ENCODE results near the gene SORCS1. TPM values are rescaled to one million over a fixed set of nuclear protein-coding genes. Genes with fewer than 3 reads are reported as not detected.

Gene SORCS1
- polyA plus RNA-seq, 1 donor (not counting 4 experiments of a cell fraction or from before 2014, with no cell fraction given) = not detected

- no peak for TF ChIP-seq EZH2 (IDR thresholded peaks at IDR 0.05; ENCODE audit: low read length)
- TF ChIP-seq CTCF (optimal IDR thresholded peaks at IDR 0.05 in 1 of 3, IDR thresholded peaks at IDR 0.05 in 1 of 3, conservative IDR thresholded peaks at IDR 0.05 in 1 of 3; ENCODE audit: extremely low read depth in 1 of 3, insufficient read depth in 2 of 3, low read length in 3 of 3) = no peak
- Histone ChIP-seq H3K79me2 (ENCODE audit: control insufficient read depth, insufficient read depth, low read length) (no peaks in the 10 kb centered on the region), H3K4me1 (ENCODE audit: control insufficient read depth, extremely low read depth, insufficient read depth, low read length) (no peaks in the 10 kb centered on the region), H3K27me3 (ENCODE audit: control insufficient read depth, extremely low read depth, insufficient read depth, low read length) (no peaks in the 10 kb centered on the region), H3K27ac (ENCODE audit: control insufficient read depth, insufficient read depth, low read length) (no peak overlapping the region), H3K9ac (ENCODE audit: control insufficient read depth, extremely low read depth, insufficient read depth, low read length) (no peak overlapping the region), H3K9me3 (ENCODE audit: control insufficient read depth, low read depth, low read length) (no peaks in the 10 kb centered on the region), H3K4me2 (ENCODE audit: control insufficient read depth, extremely low read depth, insufficient read depth, low read depth, low read length) (no peak overlapping the region), H4K20me1 (ENCODE audit: control insufficient read depth, extremely low read depth, insufficient read depth, low read length) (no peaks in the 10 kb centered on the region), H3K36me3 (ENCODE audit: control insufficient read depth in 2 of 2, extremely low read depth in 1 of 2, insufficient read depth in 2 of 2, low read length in 2 of 2) (no peaks in the 10 kb centered on the region), H3K9me1 (ENCODE audit: control insufficient read depth, extremely low read depth, insufficient read depth, low read length) (no peaks in the 10 kb centered on the region), H2AFZ (ENCODE audit: control insufficient read depth, low read length) (no peak overlapping the region), H3K4me3 (ENCODE audit: control insufficient read depth in 2 of 3, extremely low read depth in 1 of 3, insufficient read depth in 2 of 3, low read depth in 1 of 3, low read length in 3 of 3) (no peak overlapping the region)
- FAIRE-seq = no peak
- DNase-seq (ENCODE audit: low read depth, low spot score) = no peak
- dilution Hi-C loops (cut with MboI; ENCODE audit: extremely low pct_ligation_motif_present, low sequenced_read_pairs) = no loop called here
Measured at GRCh38 chr10:107013258-107014006, 151.1 kb downstream of the SORCS1 start.

GRCh38 chr10:107011992-107012391 lies 152.5 kb downstream of the SORCS1 start:
- Histone ChIP-seq H4K20me1 (ENCODE audit: control insufficient read depth, extremely low read depth, insufficient read depth, low read length) (no peaks in the 10 kb centered on the region), H3K36me3 (ENCODE audit: control insufficient read depth in 2 of 2, extremely low read depth in 1 of 2, insufficient read depth in 2 of 2, low read length in 2 of 2) (no peaks in the 10 kb centered on the region)

More at GRCh38 chr10:107011992-107012391, 152.5 kb downstream of the SORCS1 start:
- Histone ChIP-seq H3K27me3 (ENCODE audit: control insufficient read depth, extremely low read depth, insufficient read depth, low read length) (no peaks in the 10 kb centered on the region), H3K4me1 (ENCODE audit: control insufficient read depth, extremely low read depth, insufficient read depth, low read length) (no peaks in the 10 kb centered on the region), H3K4me2 (ENCODE audit: control insufficient read depth, extremely low read depth, insufficient read depth, low read depth, low read length) (no peak overlapping the region), H3K9ac (ENCODE audit: control insufficient read depth, extremely low read depth, insufficient read depth, low read length) (no peak overlapping the region), H3K4me3 (ENCODE audit: control insufficient read depth in 2 of 3, extremely low read depth in 1 of 3, insufficient read depth in 2 of 3, low read depth in 1 of 3, low read length in 3 of 3) (no peak overlapping the region), H3K79me2 (ENCODE audit: control insufficient read depth, insufficient read depth, low read length) (no peaks in the 10 kb centered on the region), H3K9me1 (ENCODE audit: control insufficient read depth, extremely low read depth, insufficient read depth, low read length) (no peaks in the 10 kb centered on the region), H3K9me3 (ENCODE audit: control insufficient read depth, low read depth, low read length) (no peaks in the 10 kb centered on the region), H3K27ac (ENCODE audit: control insufficient read depth, insufficient read depth, low read length) (no peak overlapping the region), H2AFZ (ENCODE audit: control insufficient read depth, low read length) (no peak overlapping the region)
- DNase-seq (ENCODE audit: low read depth, low spot score) (no peak), FAIRE-seq (no peak)
- TF ChIP-seq EZH2 (IDR thresholded peaks at IDR 0.05; ENCODE audit: low read length) = no peak
- TF ChIP-seq CTCF (optimal IDR thresholded peaks at IDR 0.05 in 1 of 3, IDR thresholded peaks at IDR 0.05 in 1 of 3, conservative IDR thresholded peaks at IDR 0.05 in 1 of 3; ENCODE audit: extremely low read depth in 1 of 3, insufficient read depth in 2 of 3, low read length in 3 of 3) = no peak
- dilution Hi-C loops (cut with MboI; ENCODE audit: extremely low pct_ligation_motif_present, low sequenced_read_pairs) = no loop called here

Data from keratinocyte (primary cell).